ENCODE measurements around the gene SSR2. TPM values are rescaled to one million over a fixed set of nuclear protein-coding genes. Genes with fewer than 3 reads are reported as not detected.

SSR2 gene
- total and polyA plus RNA-seq, 2 experiments from 2014 or later = 136 to 291 TPM

DNA sequence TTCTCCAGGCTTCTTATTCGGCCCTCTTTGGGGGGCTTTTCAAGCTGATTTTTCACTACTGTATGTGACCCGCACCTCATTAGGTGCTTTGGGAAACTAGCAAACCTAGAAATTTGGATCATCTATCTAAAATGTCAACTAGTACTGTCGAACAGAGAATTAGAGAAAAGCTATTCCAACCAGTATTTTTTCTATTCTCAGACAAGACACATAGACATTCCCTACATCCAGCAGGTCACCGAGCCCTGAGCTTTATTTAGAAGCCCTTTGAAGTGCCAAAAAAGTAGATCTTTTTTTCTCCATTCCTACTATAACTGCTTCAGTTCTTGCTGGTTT, 310 bp upstream of the SSR2 start (continued):
- TF ChIP-seq EZH2 (IDR thresholded peaks at IDR 0.05; ENCODE audit: low read depth, unreplicated experiment) (no peak), ZNF114 (CRISPR knock-in tag; IDR thresholded peaks at IDR 0.05) (no peak), CREB1 (CRISPR knock-in tag; IDR thresholded peaks at IDR 0.05; ENCODE audit: low read depth) (no peak), STAT1 (IDR thresholded peaks at IDR 0.05; ENCODE audit: unreplicated experiment) (no peak), POLR2AphosphoS5 (IDR thresholded peaks at IDR 0.05; ENCODE audit: low read depth) (no peak)
- TF ChIP-seq, protein P1, sequence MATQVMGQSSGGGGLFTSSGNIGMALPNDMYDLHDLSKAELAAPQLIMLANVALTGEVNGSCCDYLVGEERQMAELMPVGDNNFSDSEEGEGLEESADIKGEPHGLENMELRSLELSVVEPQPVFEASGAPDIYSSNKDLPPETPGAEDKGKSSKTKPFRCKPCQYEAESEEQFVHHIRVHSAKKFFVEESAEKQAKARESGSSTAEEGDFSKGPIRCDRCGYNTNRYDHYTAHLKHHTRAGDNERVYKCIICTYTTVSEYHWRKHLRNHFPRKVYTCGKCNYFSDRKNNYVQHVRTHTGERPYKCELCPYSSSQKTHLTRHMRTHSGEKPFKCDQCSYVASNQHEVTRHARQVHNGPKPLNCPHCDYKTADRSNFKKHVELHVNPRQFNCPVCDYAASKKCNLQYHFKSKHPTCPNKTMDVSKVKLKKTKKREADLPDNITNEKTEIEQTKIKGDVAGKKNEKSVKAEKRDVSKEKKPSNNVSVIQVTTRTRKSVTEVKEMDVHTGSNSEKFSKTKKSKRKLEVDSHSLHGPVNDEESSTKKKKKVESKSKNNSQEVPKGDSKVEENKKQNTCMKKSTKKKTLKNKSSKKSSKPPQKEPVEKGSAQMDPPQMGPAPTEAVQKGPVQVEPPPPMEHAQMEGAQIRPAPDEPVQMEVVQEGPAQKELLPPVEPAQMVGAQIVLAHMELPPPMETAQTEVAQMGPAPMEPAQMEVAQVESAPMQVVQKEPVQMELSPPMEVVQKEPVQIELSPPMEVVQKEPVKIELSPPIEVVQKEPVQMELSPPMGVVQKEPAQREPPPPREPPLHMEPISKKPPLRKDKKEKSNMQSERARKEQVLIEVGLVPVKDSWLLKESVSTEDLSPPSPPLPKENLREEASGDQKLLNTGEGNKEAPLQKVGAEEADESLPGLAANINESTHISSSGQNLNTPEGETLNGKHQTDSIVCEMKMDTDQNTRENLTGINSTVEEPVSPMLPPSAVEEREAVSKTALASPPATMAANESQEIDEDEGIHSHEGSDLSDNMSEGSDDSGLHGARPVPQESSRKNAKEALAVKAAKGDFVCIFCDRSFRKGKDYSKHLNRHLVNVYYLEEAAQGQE (IDR thresholded peaks at IDR 0.05; ENCODE audit: unreplicated experiment) = no peak

DNA sequence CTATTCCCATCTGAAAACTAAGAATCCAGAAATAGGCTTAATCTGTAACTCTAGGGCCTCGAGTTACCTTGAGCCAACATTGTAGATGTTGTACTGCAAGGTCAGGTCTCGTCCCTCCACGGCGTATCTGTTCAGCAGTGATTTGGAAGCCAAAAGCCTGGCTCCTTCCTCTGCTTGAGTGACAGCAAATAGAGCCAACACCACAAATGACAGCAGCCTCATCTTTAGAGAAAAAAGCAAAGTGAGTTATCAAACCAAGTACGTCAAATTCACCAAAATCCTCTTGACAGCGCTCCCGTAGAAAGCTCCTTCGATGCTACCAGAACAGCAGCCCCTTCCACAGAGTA, 832 bp downstream of the SSR2 start:
- Histone ChIP-seq H3K9me2 (ENCODE audit: insufficient read depth) (no peaks in the 10 kb centered on the region), H3K79me2 (replicated peaks; ENCODE audit: insufficient read depth) (peaks cover 28% of the 10 kb centered on the region), H3K27ac (ENCODE audit: low read depth) (no peak overlapping the region), H3K27me3 (ENCODE audit: insufficient read depth) (no peaks in the 10 kb centered on the region), H3F3A (replicated peaks; ENCODE audit: low read depth) (peaks cover 13% of the 10 kb centered on the region; the same call in 1 of the 2 replicates), H3K4me2 (peak overlapping the region; percentile 94), H2AFZ (no peak overlapping the region), H3K4me1 (ENCODE audit: insufficient read depth) (peaks cover 5% of the 10 kb centered on the region; the same call in 1 of the 2 replicates), H3K4me3 (peak overlapping the region; percentile 90), H4K20me1 (replicated peaks; ENCODE audit: insufficient read depth) (peaks cover 17% of the 10 kb centered on the region), H3K36me3 (ENCODE audit: insufficient read depth) (peaks cover 32% of the 10 kb centered on the region)
- peak overlapping the region; percentile 88 for H3K4me3 Mint-ChIP-seq
- peaks cover 10% of the 10 kb centered on the region for H3K27me3 Mint-ChIP-seq (ENCODE audit: insufficient read depth, low read depth, poor library complexity)
- H3K9me3 Mint-ChIP-seq = no peaks in the 10 kb centered on the region
- H3K4me1 Mint-ChIP-seq = peaks cover 8% of the 10 kb centered on the region
- peak overlapping the region; percentile 44; the same call in 1 of the 2 replicates for H3K27ac Mint-ChIP-seq
- H3K36me3 Mint-ChIP-seq (ENCODE audit: low read depth) = peaks cover 42% of the 10 kb centered on the region
- TF ChIP-seq ZNF331 (CRISPR knock-in tag; IDR thresholded peaks at IDR 0.05; ENCODE audit: low read depth) = no peak
- TF ChIP-seq, protein P2, sequence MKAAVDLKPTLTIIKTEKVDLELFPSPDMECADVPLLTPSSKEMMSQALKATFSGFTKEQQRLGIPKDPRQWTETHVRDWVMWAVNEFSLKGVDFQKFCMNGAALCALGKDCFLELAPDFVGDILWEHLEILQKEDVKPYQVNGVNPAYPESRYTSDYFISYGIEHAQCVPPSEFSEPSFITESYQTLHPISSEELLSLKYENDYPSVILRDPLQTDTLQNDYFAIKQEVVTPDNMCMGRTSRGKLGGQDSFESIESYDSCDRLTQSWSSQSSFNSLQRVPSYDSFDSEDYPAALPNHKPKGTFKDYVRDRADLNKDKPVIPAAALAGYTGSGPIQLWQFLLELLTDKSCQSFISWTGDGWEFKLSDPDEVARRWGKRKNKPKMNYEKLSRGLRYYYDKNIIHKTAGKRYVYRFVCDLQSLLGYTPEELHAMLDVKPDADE (IDR thresholded peaks at IDR 0.05) = no peak
- TF ChIP-seq JUNB (IDR thresholded peaks at IDR 0.05; ENCODE audit: unreplicated experiment) = no peak
- TF ChIP-seq, protein P1 (IDR thresholded peaks at IDR 0.05; ENCODE audit: unreplicated experiment) = no peak
- TF ChIP-seq EZH2phosphoT487 (IDR thresholded peaks at IDR 0.05; ENCODE audit: unreplicated experiment) = no peak
- TF ChIP-seq, protein P3, sequence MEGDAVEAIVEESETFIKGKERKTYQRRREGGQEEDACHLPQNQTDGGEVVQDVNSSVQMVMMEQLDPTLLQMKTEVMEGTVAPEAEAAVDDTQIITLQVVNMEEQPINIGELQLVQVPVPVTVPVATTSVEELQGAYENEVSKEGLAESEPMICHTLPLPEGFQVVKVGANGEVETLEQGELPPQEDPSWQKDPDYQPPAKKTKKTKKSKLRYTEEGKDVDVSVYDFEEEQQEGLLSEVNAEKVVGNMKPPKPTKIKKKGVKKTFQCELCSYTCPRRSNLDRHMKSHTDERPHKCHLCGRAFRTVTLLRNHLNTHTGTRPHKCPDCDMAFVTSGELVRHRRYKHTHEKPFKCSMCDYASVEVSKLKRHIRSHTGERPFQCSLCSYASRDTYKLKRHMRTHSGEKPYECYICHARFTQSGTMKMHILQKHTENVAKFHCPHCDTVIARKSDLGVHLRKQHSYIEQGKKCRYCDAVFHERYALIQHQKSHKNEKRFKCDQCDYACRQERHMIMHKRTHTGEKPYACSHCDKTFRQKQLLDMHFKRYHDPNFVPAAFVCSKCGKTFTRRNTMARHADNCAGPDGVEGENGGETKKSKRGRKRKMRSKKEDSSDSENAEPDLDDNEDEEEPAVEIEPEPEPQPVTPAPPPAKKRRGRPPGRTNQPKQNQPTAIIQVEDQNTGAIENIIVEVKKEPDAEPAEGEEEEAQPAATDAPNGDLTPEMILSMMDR (conservative IDR thresholded peaks at IDR 0.05; ENCODE audit: low read depth in 2 of 2) = no peak
- TF ChIP-seq STAT1 (IDR thresholded peaks at IDR 0.05; ENCODE audit: unreplicated experiment) = no peak
- TF ChIP-seq NANOG (IDR thresholded peaks at IDR 0.05; ENCODE audit: borderline replicate concordance) = no peak
- no peak for DNase-seq (ENCODE audit: low spot score)
- no peak for ATAC-seq
